Skeletal muscle cell (primary cell): ENCODE results near the gene TMEM208.

ENCODE experiments used
- DNase-seq: peaks from one replicate; pipeline ENCODE4 v3.0.0-alpha.2; 2010; ENCODE audit warnings: low read depth
- H3K4me3 ChIP-seq: 2 replicates; pipeline ENCODE4 v1.5.1; 2011; ENCODE audit warnings: low read depth, mild to moderate bottlenecking, control low read depth, low read length, moderate library complexity

The TMEM208 gene

GRCh38 chr16:67226804-67227566, at the start of gene TMEM208:
TSS of gene TMEM208 (plus strand) at chr16:67227130. CDS start at chr16:67227219, 89 bp downstream.
- DNase-seq, result peak; percentile 91

GRCh38 chr16:67177743-67178699, 48.9 kb upstream of the TMEM208 start:
- DNase-seq, result no peak
- H3K4me3 ChIP-seq, result peak overlapping the region; percentile 25

More at GRCh38 chr16:67226804-67227566, at the start of gene TMEM208:
- peak within 1 kb of the TSS; percentile 100 for H3K4me3 ChIP-seq

GRCh38 chr16:67179421-67180080, 47.4 kb upstream of the TMEM208 start:
- no peak overlapping the region for H3K4me3 ChIP-seq
- no peak for DNase-seq

DNA sequence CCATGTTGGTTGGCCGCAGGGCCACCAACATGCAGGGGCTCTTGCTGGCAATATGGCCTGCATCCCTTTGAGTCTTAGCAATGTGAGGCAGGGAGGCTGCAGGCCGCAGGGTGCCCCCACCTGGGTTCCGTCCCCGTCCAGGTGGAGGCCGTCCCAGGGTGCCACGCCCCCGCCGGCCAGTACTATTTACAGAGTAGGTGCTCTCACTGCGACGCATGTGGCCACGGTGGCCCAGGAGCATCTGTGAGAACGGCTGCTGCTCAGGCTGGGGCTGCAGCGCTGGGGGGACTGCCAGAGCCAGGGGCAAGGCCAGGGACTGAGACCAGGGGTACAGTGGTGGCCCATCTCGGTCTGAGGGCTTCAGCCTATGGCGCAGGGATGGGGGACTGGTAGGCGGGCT, 46.8 kb upstream of the TMEM208 start:
- DNase-seq, result no peak
- H3K4me3 ChIP-seq, result no peak overlapping the region

GRCh38 chr16:67181346-67181745, 45.6 kb upstream of the TMEM208 start:
- peak; percentile 81 for DNase-seq
- H3K4me3 ChIP-seq, result peak overlapping the region; percentile 74

GRCh38 chr16:67182288-67182687, 44.6 kb upstream of the TMEM208 start:
- peak overlapping the region; percentile 74 for H3K4me3 ChIP-seq
- DNase-seq, result no peak

- no peak for DNase-seq
- H3K4me3 ChIP-seq, result peak overlapping the region; percentile 74
These were observed 43.7 kb upstream of the TMEM208 start for GRCh38 chr16:67183284-67183626.

DNA sequence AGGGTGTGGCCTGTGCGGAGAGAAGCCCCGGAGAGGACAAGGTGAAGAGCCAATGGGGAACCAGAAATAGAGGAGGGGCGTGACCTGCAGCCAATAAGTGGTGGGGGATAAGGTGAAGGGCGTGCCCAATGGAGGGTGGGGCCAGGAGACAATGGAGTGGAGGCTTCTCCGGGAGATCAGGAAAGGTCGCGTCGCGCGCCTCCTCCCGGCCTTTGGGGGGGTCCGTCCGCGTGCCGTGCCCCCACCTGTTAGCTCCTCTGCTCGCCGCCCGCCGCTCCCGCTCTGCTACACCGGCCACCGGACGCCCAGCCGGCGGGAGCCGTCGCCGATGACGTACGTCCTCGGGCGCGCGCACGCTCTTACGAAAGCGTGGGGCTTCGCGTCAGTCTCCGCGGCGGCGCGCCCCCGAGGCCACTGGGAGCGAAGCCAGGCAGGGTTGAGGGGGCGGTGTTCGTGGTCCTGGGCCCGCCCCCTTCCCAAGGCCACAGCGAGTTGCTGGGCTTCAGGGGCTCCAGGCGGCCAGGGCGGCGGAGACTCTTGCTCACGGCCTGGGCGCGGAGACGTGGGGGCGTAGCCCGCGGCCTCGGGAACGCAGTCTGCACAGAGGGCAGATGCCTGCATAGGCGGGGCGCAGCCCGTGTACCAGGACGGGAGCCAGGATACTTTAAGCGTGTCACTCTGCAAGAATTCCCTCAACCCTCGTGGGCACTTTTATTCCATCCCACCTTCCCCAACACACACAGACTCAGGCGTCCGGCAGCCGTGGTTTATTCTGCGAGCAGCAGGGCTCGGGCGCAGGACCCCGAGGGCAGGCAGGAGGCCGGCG, 43.1 kb upstream of the TMEM208 start, which contains the start of gene MATCAP1:
Gene MATCAP1, minus strand, starts transcription at position 337 of the 826 bp plus-strand sequence. CDS start 3,353 bp downstream, outside the sequence.
- peak; percentile 95 for DNase-seq
- H3K4me3 ChIP-seq, result peak within 1 kb of the TSS; percentile 74

GRCh38 chr16:67184453-67184994, 42.4 kb upstream of the TMEM208 start:
- no peak for DNase-seq
- peak overlapping the region; percentile 74 for H3K4me3 ChIP-seq

DNA sequence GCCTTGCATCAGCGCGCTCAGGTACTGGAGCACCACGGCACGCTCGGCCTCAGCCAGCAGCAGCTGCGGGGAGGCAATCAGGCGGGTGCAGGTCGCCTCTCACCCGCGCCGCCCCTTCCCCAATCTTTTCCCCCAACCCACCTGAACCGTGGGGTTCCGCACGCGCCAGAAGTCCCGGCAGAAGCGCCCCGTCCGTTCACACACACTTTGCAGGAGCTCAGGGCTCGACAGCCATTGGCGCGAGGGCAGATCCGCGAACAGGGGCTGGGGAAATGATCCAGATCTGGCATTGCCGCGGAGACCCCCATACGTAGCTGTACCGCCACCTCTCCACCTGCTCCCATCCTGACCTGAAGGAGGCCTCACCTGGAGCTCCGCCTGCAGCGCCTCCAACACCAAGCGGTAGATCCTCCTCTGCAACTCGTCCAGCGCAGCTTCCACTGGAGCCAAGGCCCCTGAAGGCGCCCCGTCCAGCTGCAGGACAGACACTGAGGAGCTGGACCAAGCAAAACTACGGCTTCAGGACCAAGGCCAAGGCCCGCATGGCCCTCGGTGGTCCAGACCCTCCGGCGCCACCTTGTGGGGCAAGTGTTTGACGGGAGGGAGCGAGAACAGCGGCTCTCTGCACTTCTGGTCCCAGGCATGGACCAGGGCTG, 41.8 kb upstream of the TMEM208 start:
- peak overlapping the region; percentile 74 for H3K4me3 ChIP-seq
- peak; percentile 71 for DNase-seq

DNA sequence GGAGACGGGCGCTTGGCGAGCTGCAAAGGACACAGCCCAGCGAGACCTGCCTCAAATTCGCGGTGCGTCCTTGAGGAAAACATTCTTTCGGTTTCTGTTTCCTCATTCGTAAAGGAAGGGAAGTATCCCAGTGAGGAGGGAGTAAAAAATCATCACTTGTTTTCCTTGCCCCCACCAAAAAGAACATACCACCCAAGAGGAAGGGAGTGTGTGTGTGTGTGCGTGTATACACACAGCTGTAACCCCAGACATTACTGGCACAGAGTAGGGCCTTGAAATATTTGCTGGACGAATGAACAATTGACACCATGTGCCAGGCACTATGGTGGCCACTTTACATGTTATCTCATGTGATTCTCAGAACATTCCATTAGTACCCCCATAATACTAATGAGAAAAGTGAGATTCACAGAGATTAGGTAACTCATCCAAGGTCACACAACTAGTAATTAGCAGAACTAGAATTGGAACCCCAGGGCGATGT, 41.2 kb upstream of the TMEM208 start:
- H3K4me3 ChIP-seq, result peak overlapping the region; percentile 17
- DNase-seq, result no peak

- no peak for DNase-seq
- H3K4me3 ChIP-seq, result no peak overlapping the region
These were observed 40.4 kb upstream of the TMEM208 start for GRCh38 chr16:67186550-67186950.

DNA sequence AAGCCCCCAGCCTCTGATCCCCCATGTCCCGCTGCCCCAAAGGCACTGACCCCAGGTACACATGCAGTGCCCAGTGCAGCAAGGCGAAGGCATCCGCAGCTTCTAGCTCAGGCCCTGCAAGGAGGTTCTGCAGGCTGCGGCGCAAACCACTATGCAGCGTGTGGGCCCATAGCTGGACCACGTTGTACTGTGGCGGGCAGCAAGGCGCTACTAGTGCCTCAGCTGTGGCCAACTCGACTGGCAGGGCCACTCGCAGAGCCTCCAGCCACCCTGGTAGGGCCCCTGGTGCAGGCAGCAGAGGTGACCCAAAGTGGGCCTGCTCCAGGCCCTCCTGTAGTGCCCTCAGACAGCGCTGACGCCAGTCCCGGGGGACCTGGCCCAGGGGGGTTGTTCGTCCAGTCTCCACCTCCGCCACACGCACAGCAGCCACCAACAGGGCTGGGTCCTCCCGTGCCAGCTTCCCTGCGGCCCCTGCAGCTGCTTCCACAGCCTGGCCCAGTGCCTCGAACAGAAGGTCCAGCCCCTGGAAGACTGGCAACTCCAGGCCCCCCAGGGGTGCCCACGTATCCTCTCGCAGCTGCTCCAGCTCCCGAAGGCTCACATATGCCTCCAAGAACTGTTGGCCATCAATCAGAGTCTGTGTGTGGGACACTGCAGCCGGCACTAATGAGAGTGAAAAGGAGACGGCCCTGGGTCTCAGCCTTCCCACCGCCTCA, 39.6 kb upstream of the TMEM208 start:
- DNase-seq, result no peak
- no peak overlapping the region for H3K4me3 ChIP-seq

DNA sequence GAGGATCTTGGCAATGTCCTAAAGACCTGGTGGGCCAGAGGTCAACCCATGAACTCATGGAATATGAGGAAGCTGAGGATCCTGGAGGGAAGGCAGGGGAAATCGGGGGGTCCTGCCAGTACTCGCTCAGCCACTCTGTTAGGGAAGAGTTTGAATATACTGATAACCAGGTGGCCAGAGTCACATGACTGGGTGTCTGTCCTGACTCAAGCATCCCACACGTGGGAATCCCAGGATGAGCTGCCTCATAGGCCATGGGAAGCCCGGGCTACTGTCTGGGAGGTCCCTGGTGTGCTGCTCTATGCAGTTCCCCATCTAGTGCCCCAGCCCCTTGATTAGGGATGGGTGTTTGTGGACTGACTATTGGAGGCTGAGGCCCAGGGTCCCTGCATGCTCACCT, 38.6 kb upstream of the TMEM208 start:
- DNase-seq, result no peak
- H3K4me3 ChIP-seq, result no peak overlapping the region

DNA sequence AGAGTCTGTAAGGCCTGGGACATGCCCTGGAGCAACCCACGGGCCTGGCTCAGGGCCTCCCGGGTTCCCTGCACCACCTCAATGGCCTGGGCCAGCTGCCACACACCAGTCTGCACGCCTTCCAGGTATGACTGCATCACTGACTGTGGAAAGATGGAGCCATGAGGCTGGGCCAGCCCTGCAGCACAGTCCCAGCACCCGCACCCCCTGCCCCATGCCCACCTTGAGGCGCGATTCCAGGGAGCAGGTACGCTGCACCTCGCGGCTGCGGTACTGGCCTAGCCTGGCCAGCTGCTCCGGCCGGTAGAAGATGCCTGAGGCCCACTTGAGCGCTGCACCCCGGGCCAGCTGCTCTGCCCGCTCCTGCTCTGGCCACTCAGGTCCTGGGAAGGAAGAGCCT, 38.1 kb upstream of the TMEM208 start:
- DNase-seq, result no peak
- H3K4me3 ChIP-seq, result no peak overlapping the region

DNA sequence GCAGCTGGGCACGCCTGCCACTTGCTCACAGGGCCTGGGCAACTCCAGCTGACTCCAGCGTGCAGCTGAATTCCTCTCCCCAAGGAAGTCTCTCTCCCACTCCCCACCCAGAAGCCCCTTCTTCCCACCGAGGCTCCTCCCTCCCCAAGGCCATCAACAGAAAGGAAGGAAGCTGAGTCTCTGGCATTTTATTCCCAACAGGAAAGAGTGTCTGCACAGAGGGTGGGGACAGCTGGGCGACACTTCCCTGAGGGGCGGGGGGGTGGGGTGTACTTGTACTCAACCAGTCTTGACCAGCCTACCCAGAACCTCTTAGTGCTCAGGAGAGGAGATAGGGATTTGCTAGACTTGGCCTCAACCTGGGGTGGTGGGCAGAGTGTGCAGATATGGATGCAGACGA, 36.9 kb upstream of the TMEM208 start, which contains the start of gene EXOC3L1:
Gene EXOC3L1, minus strand, starts transcription at position 96 of the 400 bp plus-strand sequence. CDS start 460 bp downstream, outside the sequence.
- H3K4me3 ChIP-seq, result no peak within 1 kb of the TSS

More for the DNA sequence above, 36.9 kb upstream of the TMEM208 start, which contains the start of gene EXOC3L1:
- no peak for DNase-seq
